ENCODE data around the gene ADARB2. TPM values are rescaled to one million over a fixed set of nuclear protein-coding genes. Genes with fewer than 3 reads are reported as not detected.
"Not testable (repeated sequence)": the region's sequence is repeated elsewhere in the genome, so short reads cannot be mapped to it uniquely, and the experiment has no call there.

Gene ADARB2
- total RNA-seq, 1 donor from 2014 or later, result 0.19 TPM

DNA sequence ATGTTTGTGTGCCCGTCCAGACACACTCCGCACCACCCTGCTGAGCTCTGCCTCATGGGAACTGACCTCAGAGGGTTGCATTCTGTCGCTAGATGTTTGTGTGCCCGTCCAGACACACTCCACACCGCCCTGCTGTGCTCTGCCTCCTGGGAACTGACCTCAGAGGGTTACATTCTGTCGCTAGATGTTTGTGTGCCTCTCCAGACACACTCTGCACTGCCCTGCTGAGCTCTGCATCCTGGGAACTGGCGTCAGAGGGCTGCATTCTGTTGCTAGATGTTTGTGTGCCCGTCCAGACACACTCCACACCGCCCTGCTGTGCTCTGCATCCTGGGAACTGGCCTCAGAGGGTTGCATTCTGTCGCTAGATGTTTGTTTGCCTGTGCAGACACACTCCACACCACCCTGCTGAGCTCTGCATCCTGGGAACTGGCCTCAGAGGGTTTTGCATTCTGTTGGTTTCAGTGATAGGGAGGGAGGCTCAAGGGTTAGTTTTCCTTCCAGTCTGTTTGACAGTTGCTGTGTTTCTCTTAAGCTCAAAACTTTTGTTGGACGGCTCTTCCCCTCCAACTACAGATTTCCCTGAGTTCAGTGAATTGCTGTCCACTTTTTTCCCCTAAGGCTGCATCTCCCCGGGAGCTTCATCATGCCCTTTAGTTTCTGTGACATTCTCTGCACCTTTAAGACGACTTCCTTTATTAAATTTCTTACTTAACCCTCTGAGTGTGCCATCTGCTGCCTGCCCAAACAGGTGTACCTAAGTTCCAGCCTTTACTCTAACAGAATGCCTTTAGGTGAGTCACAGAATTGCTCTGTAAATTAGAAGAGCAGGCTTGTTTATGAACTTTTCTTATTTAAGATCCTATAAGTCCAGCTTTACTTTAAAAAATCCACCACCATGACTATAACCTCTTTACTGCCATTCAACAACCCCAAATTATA, 119.7 kb downstream of the ADARB2 start:
- not testable (repeated sequence) for DNase-seq (ENCODE audit: low read depth)

DNA sequence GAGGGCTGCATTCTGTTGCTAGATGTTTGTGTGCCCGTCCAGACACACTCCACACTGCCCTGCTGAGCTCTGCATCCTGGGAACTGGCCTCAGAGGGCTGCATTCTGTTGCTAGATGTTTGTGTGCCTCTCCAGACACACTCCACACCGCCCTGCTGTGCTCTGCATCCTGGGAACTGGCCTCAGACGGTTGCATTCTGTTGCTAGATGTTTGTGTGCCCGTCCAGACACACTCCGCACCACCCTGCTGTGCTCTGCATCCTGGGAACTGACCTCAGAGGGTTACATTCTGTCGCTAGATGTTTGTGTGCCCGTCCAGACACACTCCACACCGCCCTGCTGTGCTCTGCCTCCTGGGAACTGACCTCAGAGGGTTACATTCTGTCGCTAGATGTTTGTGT, 120.6 kb downstream of the ADARB2 start:
- DNase-seq (ENCODE audit: low read depth), result not testable (repeated sequence)

DNA sequence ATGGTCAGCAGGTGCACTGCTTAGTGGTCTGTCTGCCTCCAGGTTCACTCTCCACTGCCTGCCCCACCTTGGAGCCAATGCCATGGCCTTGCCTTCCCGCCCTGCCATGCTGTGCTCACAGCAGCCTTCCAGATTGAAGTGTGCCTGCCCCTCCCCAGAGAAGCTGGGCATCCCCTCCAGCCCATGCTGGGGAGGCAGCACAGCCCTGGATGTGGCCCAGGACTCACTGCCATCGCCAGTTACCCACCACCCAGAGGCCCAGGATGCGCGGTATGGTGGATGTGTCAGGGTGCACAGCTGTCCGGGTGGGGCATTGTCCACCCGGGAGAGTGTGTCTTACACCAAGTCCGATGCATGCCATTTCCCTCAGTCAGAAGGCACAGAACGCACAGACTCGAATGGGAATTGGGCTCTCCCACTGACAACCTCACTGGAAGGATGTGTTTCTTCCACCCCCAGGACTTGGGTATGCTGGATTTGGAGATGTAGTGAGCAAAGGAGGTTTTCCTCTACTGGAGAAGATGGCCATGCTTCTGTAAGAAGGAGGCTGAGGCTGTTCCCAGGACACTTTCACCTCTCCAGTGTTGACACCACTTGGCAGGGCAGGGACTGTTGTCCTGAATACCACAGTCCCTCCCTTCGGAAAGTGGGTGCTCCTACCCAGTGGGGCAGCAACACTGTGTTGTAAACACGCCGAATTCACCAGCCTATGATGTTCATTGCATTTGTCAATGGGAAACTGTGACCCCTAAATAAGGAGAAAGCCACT, 122.0 kb downstream of the ADARB2 start:
- no peak for DNase-seq (ENCODE audit: low read depth)

DNA sequence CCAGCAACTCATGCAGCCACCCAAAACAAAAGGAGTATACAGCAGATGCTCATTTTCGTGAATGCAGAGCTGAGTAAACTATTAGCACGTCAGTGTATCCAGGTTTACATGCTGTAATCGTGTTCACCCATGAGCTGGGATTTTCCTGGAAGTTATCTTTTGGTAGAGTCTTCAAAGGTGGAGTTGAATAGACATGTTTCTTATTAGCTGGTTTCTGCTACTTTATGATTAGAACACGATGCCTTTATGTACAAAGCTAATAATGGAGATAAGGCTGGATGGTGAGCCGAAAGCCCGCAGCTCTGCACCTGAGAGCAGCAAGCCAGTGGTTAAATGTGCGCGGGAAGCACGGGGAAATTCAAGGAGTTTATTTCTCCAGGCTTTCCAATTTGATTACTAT, 123.8 kb downstream of the ADARB2 start:
- DNase-seq (ENCODE audit: low read depth), result no peak

DNA sequence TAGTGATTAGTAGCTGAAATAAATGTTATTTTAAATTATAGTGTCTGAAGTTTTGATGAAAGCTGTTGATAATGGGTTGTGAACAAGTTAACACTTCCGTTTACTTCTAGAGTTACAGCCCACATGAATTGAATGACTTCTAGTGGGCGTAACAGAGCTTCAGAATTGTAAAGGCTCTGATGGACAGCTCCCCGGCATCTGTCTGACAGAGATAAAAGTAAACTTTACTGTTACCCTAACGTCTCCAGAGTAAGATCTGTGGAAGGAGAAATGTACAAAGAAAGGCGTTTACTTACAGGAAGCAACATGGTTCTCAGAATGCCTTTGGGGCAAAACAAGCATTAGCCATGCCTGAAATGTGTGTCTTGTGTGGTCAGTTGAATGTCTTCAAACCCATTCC, 124.4 kb downstream of the ADARB2 start:
- no peak for DNase-seq (ENCODE audit: low read depth)

DNA sequence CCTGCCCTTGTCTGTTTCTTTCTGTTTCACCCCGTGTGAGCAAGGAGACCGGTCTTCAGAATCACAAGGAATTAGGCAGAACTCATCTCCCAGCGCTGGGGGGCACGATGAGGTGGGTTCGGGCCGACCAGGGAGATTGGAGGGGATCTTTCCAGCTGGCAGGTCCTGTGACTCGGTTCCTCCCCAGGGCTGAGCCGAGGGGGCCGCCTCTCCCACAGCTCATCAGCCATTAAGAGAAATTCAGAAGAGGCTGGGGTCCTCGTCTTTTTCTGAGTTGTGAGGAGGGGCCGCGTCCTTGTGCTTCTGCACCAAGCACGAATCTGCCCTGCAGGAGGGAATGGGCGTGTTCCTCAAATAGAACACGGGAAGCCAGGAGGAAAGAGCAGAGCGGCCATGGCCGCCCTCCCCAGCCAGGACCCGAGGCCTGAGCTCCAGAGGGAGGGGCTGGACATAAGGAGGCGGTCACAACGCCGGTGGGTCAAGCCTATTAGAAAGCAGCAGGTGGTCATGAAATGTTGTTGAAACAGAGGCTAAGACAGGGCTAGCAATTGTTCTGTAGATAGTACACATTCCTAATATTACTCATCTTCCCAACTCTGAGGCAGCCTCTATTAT, 125.3 kb downstream of the ADARB2 start:
- DNase-seq (ENCODE audit: low read depth), result no peak

DNA sequence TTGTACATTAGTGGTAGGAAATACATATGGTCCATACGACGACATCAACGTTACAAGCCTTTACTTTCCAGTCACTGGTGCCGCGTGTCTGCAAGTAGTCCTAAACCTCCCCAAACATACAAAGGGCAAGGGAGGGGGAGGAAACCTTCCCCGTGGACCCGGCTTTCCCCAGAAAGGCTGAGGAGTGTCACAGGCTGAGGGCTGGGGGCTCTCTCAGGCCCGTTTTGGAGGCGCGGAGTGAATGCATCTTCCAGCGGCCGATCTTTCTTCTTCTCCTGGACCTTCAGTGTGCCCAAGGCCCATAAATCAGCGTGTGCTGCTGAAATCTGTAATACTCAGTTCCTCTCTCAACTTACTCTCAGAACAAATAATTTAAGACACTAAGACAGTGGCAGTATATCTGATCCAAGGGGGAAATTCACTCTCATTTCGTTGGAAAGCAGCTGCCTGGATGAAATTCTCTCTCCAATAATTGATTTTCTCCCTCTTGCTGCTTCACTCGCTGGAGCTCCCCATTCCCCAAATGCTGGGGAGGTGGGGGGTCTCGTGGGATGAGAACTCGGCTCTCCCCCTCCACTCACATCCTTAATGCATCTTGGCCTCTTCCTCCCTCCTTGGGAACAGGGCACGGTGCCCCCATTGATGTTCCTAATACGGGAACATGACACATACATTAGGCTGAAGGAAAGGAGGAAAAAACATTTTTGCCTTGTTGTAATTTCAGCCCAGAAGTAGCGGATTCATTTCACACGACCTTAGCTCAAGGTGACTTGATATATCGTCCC, 126.1 kb downstream of the ADARB2 start:
- no peak for DNase-seq (ENCODE audit: low read depth)

DNA sequence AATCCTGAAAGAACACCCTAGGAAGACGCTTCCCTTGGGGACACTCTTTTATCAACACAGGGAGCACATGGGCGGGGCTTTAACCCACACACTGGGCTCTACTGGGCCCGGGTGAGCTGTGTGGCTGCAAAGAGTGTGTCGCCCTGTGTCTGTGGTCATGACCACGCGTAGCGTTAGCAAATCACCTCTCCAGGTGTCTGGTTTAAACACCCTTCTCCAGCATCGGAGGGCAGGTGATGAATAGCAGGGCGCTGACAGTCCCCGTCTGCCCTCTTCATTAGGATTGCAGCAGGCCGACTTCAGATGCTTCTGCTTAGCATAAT, 127.7 kb downstream of the ADARB2 start:
- DNase-seq (ENCODE audit: low read depth), result no peak

DNA sequence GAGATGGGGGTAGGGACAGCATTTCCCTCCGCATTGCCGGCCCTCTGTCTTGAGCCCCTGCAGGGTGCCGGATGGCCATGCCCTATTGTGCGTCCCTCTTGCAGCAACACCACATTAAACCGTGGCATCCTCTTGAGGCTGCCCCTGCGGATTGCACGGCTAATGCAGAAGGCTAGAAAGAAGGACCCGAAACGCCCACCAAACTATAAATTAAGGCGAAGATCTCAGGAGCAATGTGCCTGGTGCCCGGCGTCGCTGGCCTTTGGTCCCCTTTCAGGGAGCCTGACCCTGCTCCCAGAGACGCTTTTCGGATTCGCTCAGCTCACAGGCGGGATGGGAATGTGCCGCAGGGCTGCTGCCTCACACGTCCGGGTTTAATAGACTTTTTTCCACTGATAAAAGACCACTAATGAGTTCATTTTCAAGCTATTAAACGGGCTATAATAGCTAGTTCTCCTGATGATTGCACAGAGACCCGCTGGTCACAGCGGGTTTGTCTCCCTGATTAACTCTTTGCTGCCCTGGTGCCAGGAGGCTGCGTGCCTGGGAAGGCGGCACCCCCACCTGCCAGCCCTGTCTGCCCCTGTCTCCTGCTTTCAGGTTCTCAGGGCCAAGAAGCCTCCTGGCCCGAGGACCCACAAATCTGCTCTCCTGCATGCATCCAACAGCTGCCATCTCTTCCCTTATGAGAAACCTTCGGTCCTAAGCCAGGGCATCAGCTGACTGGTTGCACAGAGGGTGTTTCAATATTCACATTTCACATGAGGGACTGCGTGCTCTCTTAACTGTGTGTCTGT, 128.3 kb downstream of the ADARB2 start:
- no peak for DNase-seq (ENCODE audit: low read depth)

DNA sequence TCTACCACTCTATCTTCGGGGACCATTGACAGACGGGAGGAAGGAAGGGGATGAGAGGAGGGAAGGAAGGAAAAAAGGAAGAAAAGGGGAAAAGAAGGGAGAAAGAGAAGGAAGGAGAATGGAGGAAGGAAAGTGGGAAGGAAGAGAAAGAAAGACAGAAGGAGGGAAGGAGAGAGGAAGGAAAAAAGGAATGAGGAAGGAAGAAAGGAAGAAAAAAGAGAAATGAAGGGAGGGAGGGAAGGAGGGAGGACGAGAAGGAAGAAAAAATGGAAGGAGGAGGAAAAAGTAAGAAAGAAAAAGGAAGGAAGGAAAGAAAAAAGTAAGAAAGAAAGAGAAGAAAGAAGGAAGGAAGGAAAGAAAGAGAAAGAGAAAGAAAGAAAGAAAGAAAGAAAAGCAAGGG, 128.9 kb downstream of the ADARB2 start:
- DNase-seq (ENCODE audit: low read depth), result no peak

DNA sequence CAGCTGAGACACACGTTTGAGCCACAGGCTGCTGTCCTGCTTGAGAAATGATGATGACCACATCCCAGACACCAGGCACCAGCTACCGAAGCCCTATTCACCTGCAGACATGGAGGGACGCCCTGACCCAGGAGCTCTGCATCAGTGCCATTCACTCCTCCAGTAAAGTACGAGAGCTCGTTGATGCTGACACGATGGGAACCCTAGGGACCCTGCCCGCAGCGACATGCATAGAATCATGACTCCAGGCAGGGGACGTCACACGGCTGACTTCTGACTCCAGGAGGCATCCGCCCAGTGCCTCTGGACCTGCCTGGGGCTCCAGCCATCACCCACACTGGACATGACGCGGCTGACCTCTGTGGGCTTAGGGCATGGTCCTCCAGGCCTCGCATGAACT, 129.9 kb downstream of the ADARB2 start:
- no peak for DNase-seq (ENCODE audit: low read depth)

DNA sequence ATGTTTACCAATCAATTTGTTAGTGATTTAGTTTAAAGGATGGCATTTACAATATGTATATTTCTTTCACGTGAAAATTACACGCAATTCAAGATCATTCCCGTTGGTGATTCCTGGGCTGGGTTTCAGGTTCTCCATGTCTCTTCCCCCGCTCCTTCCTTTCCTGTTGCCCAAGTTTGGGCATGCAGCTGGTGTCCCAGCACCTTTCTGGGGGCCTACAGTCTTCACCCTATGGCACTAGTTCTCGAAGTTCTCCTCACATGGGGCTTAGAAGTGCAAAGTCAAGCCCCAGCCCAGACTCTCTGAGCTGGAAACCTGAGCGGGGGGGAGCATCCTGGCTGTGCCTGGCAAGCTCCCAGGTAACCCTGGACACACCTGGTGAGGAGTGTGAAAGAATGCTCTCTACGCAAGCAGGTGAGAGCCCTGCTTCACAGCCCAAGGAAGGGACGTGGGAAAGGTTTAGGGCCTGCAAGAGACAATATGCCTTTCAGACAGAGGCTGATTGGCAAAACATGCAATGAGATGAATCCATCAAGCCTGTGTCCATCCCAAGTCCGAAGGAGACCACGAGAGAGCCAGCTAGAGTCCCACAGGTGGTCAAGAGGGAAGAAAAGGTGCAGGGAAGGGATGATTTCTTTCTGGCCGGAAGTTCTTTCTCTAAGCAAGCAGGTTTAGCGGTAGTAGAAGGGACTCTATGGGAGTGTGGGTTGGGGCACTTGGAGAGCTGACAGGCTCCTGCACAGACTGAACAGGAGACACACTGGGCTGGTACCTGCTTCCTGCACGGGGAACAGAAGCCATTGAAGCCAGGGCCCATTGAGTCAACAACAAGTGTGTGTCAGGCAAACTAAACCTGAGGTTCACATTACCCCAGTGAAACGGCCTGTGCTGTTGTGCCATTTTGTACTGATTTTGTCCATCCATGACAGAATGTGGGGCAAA, 131.1 kb downstream of the ADARB2 start:
- DNase-seq (ENCODE audit: low read depth), result no peak

DNA sequence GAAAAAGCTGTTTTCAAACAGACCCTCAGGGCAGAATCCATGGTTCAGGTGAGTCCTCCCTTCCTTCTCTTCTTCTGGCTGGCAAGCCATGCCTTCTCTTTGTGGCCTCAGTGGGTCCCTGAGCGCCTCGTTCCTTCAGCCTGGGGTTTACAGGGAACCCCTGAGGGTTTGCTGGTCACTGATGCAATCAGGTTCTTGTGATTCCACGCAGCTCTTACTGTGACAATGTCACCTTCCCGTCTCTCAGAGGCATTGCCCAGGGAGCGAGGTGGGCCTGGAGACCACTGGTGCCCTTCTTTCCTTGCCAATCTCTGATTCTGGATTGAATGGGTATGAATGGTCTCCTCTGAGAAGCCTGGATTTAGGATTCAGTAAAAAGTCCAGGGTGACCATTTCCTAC, 132.2 kb downstream of the ADARB2 start:
- DNase-seq (ENCODE audit: low read depth), result no peak

DNA sequence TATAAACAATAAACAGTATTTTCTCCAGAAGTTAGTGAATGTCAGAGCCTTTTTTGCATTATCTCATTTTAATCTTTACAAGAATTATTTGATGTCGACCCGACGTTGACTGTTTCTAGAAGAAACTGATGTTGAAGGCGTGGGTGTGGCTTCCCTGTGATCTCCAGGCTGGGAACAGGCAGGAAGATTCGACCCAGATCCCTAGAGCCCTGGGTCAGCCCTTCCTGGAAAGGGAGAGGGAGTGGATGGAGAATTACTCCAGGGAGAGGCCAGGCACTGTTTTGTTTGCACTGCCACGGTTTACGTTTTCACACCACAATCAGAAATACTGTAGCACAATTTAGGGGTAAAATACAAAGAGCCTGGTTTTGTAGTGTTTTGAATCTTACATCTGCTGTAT, 133.1 kb downstream of the ADARB2 start:
- no peak for DNase-seq (ENCODE audit: low read depth)

DNA sequence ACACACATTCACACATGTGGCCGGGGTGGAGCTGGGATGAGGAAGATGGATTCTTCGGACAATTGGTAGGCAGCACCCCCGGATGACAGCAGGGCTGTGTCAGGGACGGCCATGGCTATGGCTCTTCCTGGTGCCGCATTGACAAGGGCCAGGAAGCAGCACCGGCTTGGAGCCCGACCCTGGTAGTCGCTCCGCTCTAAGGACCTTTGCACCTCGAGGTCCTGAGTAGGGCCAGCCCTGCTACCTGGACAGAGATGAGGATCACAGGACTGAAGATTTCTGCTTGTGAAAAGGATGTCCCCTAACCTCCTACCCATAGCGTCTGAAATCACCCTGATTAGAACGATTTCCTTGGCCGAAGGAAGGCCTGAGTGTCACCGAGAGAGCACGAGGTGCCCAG, 134.1 kb downstream of the ADARB2 start:
- DNase-seq (ENCODE audit: low read depth), result no peak

DNA sequence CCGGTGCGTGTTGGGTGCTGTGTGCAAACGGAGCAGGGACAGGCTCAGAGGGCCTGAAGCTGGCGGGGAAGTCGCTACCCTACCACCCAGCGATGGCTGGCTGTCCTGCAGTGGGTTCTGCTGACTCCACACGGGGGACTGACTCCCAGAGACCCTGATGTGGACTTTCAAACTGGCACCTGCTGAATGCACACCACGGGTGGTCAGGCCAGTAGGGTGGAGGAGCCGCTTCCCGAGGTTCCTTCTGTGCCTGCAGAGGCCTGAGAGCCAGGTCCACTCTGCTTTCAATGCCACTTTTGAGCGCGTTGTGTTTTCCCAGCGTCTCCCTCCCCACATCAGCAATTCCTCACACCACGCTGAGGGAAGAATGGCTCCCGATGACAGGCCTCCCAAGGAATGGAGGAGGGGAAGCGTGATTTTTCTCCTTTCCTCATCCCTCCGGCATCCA, 135.3 kb downstream of the ADARB2 start:
- DNase-seq (ENCODE audit: low read depth), result no peak

DNA sequence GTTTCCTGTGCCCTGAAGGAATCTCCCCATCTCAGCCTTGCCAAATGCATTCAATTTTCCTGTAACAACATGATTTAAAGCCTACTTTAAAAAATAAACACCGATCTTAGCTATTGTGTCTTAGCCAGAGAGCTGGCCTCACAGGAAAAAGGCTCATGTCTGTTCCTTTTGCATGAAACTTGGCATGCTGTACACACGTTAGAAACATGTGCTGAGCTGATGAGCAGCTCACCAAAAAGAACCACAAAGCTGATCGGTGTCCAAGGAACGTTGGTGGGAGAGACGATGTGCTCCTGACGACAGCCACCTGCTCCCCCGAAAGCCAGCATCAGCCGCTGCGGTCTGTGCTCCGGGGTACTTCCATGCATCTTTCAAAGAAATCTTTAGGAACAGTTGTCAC, 135.9 kb downstream of the ADARB2 start:
- DNase-seq (ENCODE audit: low read depth), result no peak

DNA sequence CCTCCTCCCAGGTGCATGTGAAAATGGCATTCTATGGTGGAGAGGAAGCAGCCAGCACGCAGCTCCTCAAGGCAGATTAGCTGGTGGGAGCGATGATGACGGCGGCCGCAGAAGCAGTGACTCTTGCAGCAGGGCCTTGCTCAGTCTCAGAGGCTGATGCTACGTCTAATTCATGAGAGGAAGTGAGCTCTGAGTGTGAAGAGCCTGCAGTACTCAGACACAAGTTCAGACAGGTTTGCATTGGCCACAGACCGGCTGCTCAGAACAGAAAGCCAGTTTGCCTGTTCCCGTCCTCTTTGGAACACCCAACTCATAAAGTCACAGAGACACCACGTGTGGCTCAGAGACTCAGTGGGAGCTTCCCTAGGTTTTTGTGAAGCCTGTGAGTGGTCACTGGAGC, 136.5 kb downstream of the ADARB2 start:
- no peak for DNase-seq (ENCODE audit: low read depth)

DNA sequence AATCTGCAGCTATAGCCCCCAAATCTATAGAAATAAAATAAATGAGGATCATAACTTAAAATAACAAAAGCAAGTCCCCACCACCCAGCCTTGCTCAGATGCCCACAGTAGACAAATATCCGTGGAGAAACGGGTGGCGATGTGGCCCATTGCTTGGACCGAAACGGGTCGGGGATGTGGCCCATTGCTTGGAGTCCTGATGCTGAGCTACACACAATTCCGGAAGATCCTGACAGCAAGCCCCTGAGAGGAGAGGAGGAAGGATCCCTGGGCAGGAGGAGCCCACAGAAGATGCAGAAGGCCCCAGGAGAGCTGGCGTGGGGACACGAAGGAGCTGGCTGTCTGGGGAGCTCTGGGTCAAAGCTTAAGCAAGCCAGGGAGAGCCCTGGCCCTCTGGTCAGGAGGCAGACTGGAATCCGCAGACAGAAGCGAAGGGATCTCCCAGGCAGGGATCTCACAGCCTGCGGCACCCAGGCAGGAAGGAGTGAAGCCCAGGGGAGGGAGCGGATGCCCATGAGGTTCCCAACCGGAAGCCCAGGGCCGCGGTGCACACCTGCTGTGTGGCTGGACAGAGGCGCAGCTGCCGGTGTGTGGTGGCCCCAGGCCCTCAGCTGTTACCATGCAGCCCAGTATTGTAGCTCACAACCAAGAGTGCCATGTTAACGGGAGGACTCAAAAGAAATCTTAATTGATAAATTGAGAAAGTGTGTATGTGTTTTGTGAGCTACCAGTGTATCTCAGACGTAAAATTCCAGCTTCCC, 138.8 kb downstream of the ADARB2 start:
- DNase-seq (ENCODE audit: low read depth), result no peak

Measured in myocyte (in vitro differentiated cells).